NCI-H2029 (cell line): Measurements from ENCODE around the gene HOXD10.

ENCODE experiments used
- DNase-seq: peaks from one replicate; lab custom pipeline; 2025; lab: John Stamatoyannopoulos, UW

HOXD10 gene

GRCh38 chr2:176123411-176124109 lies 7.0 kb downstream of the HOXD10 start:
- no peak for DNase-seq

- DNase-seq: no peak
These were observed 7.8 kb downstream of the HOXD10 start for GRCh38 chr2:176124110-176124946.

GRCh38 chr2:176124947-176125771 lies 8.6 kb downstream of the HOXD10 start:
- no peak for DNase-seq

GRCh38 chr2:176125772-176126054 lies 9.1 kb downstream of the HOXD10 start:
- no peak for DNase-seq

GRCh38 chr2:176126929-176127773 lies 10.6 kb downstream of the HOXD10 start:
- peak; percentile 52 for DNase-seq

- no peak for DNase-seq
These were observed 11.1 kb downstream of the HOXD10 start for GRCh38 chr2:176127774-176128072.

GRCh38 chr2:176128172-176128981 lies 11.8 kb downstream of the HOXD10 start:
- DNase-seq: peak; percentile 33

GRCh38 chr2:176128982-176129796 lies 12.6 kb downstream of the HOXD10 start, which contains the start of gene HOXD8:
TSS of gene HOXD8 (plus strand) at chr2:176129705. CDS start at chr2:176130367, 662 bp downstream.
- DNase-seq: peak; percentile 71

- DNase-seq: no peak
These were observed 13.2 kb downstream of the HOXD10 start for GRCh38 chr2:176129813-176130146.

GRCh38 chr2:176130147-176130956 lies 13.8 kb downstream of the HOXD10 start:
- peak; percentile 47 for DNase-seq

- no peak for DNase-seq
These were observed 14.6 kb downstream of the HOXD10 start for GRCh38 chr2:176130957-176131847.

- no peak for DNase-seq
These were observed 15.2 kb downstream of the HOXD10 start for GRCh38 chr2:176131848-176132158.

- peak; percentile 63 for DNase-seq
These were observed 15.9 kb downstream of the HOXD10 start for GRCh38 chr2:176132205-176133171.

- DNase-seq: no peak
These were observed 16.8 kb downstream of the HOXD10 start for GRCh38 chr2:176133389-176133788.

GRCh38 chr2:176134035-176134434 lies 17.5 kb downstream of the HOXD10 start:
- DNase-seq: no peak

GRCh38 chr2:176135035-176135440 lies 18.5 kb downstream of the HOXD10 start:
- DNase-seq: no peak
